Measurements from ENCODE around the gene DYSF.

The DYSF gene

GRCh38 chr2:71658771-71659170 lies 205.4 kb downstream of the DYSF start:
- Histone ChIP-seq H3K9ac (ENCODE audit: insufficient read length) (no peak overlapping the region), H3K4me3 (no peak overlapping the region), H3K36me3 (ENCODE audit: insufficient read depth, low read length) (no peaks in the 10 kb centered on the region), H3K27ac (no peak overlapping the region), H3K9me3 (ENCODE audit: low read depth, low read length) (peaks cover 7% of the 10 kb centered on the region; the same call in 1 of the 2 replicates)
- no peak for TF ChIP-seq EZH2 (IDR thresholded peaks at IDR 0.05)
- TF ChIP-seq POLR2AphosphoS5 (IDR thresholded peaks at IDR 0.05; ENCODE audit: borderline replicate concordance, low read depth, low read length) = no peak
- no peak for TF ChIP-seq FOXP2 (optimal IDR thresholded peaks at IDR 0.05; ENCODE audit: control extremely low read depth, extremely low read length, insufficient read depth)
- DNase-seq (ENCODE audit: low read depth, low spot score) = no peak

DNA sequence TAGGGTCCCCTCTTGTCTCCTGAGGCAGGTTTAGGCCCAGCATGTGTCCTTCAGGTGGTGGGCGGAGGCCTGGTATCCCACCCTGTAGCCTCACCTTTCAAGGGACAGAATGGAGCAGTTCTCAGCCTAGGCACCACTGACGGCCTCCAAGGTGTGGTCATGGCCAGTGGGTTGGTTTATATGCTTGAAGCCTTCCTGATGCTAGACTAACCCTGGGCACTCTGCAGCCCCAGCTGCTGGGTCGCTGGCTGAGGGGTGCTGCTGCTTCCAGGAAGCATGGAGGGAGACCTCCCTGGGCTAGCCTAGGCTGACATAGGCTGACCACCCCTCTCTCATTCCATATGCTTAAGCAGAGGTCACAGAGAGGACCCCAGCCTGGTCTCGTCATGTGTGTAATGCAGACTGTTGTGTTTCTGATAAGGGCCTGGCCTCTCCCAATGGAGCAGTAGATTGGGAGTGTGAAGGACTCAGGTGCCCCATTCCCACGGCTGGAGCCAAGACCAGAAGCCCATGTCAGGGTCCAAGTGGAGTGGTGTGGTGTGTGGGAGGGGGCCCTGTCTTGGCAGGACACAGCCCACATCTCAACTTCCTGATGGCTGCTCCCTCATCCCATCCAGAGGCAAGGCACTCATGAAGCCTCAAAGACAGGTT lies 206.6 kb downstream of the DYSF start:
- no peak for TF ChIP-seq FOXP2 (optimal IDR thresholded peaks at IDR 0.05; ENCODE audit: control extremely low read depth, extremely low read length, insufficient read depth)
- no peak for TF ChIP-seq POLR2AphosphoS5 (IDR thresholded peaks at IDR 0.05; ENCODE audit: borderline replicate concordance, low read depth, low read length)
- TF ChIP-seq EZH2 (IDR thresholded peaks at IDR 0.05) = no peak
- no peak overlapping the region for H3K9ac ChIP-seq (ENCODE audit: insufficient read length)
- no peak overlapping the region for H3K4me3 ChIP-seq
- H3K27ac ChIP-seq = no peak overlapping the region
- H3K36me3 ChIP-seq (ENCODE audit: insufficient read depth, low read length) = no peaks in the 10 kb centered on the region
- H3K9me3 ChIP-seq (ENCODE audit: low read depth, low read length) = peaks cover 7% of the 10 kb centered on the region; the same call in 1 of the 2 replicates
- no peak for DNase-seq (ENCODE audit: low read depth, low spot score)

DNA sequence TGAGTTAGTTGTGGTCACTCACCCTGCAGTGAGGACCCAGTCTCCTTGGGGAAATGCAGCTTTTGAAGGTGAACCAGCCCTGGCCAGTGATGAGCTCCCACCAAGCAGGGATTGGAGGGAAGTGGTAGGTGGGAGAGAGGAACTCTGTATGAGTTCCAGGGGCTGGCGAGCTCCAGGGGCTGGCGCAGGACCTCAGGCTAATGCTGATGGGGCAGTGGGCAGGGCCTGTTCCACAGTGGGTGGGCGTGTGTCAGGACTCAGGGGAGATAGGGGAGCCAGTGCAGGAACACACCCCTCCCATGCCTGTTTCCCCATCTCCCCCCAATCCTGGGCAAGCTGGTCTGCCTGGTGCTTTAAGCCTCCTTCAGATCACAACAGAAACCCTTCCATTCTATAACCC lies 208.4 kb downstream of the DYSF start:
- H3K9me3 ChIP-seq (ENCODE audit: low read depth, low read length) = peaks cover 7% of the 10 kb centered on the region; the same call in 1 of the 2 replicates
- no peak overlapping the region for H3K27ac ChIP-seq
- H3K36me3 ChIP-seq (ENCODE audit: insufficient read depth, low read length) = no peaks in the 10 kb centered on the region
- H3K4me3 ChIP-seq = no peak overlapping the region
- no peak for DNase-seq (ENCODE audit: low read depth, low spot score)
- no peak overlapping the region for H3K9ac ChIP-seq (ENCODE audit: insufficient read length)
- TF ChIP-seq FOXP2 (optimal IDR thresholded peaks at IDR 0.05; ENCODE audit: control extremely low read depth, extremely low read length, insufficient read depth) (no peak), POLR2AphosphoS5 (IDR thresholded peaks at IDR 0.05; ENCODE audit: borderline replicate concordance, low read depth, low read length) (no peak), EZH2 (IDR thresholded peaks at IDR 0.05) (no peak)

- Histone ChIP-seq H3K27ac (no peak overlapping the region), H3K4me3 (no peak overlapping the region), H3K9ac (ENCODE audit: insufficient read length) (no peak overlapping the region), H3K9me3 (ENCODE audit: low read depth, low read length) (peaks cover 7% of the 10 kb centered on the region; the same call in 1 of the 2 replicates), H3K36me3 (ENCODE audit: insufficient read depth, low read length) (no peaks in the 10 kb centered on the region)
- TF ChIP-seq FOXP2 (optimal IDR thresholded peaks at IDR 0.05; ENCODE audit: control extremely low read depth, extremely low read length, insufficient read depth) (no peak), EZH2 (IDR thresholded peaks at IDR 0.05) (no peak), POLR2AphosphoS5 (IDR thresholded peaks at IDR 0.05; ENCODE audit: borderline replicate concordance, low read depth, low read length) (no peak)
- no peak for DNase-seq (ENCODE audit: low read depth, low spot score)
These were observed 209.5 kb downstream of the DYSF start for GRCh38 chr2:71662665-71663394.

GRCh38 chr2:71664161-71664560 lies 210.8 kb downstream of the DYSF start:
- no peak overlapping the region for H3K9ac ChIP-seq (ENCODE audit: insufficient read length)
- H3K36me3 ChIP-seq (ENCODE audit: insufficient read depth, low read length) = no peaks in the 10 kb centered on the region
- no peak overlapping the region for H3K27ac ChIP-seq
- TF ChIP-seq FOXP2 (optimal IDR thresholded peaks at IDR 0.05; ENCODE audit: control extremely low read depth, extremely low read length, insufficient read depth) (no peak), EZH2 (IDR thresholded peaks at IDR 0.05) (no peak), POLR2AphosphoS5 (IDR thresholded peaks at IDR 0.05; ENCODE audit: borderline replicate concordance, low read depth, low read length) (no peak)
- no peaks in the 10 kb centered on the region for H3K9me3 ChIP-seq (ENCODE audit: low read depth, low read length)
- DNase-seq (ENCODE audit: low read depth, low spot score) = no peak
- H3K4me3 ChIP-seq = no peak overlapping the region

DNA sequence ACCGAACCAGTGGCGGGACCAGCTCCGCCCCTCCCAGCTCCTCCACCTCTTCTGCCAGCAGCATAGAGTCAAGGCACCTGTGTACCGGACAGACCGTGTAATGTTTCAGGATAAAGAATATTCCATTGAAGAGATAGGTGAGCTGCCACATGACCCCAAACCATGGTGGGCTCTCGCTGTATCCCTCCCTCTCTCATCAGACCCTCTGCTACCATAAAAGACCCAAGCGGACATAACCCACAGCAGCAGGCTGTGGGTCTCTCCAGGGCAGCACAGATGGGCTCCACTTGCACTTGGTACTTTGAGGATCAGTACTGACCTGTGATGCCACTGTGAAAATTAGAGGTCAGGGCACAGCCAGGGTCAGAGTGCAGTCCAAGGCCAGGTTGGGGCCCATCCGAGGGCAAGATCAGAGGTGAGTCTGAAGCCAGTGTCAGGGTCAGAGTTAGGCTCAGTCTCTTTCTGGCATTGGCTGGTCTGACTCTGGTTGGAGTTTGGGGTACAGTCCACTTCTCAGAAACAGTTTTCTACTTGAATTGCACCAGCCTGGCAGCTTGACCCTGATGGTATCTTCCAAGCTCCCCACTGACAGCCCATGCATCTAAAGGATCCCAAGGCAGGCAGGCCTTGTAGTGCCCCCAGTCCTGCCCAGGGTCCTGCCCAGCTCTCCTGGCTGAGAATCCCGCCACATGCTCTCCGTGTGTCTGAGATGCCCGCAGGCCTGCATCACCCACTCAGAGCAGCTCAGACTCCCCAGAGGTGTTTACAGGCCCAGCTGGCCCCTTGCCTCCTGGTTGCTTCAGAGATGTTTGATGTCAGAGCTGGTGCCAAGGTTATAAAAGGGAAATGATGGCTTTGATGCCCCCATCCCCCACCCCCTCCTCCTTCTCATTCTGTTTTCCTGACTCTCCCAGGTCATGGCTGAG lies 212.1 kb downstream of the DYSF start:
- Histone ChIP-seq H3K9ac (ENCODE audit: insufficient read length) (no peak overlapping the region), H3K36me3 (ENCODE audit: insufficient read depth, low read length) (no peaks in the 10 kb centered on the region), H3K27ac (no peak overlapping the region), H3K4me3 (no peak overlapping the region), H3K9me3 (ENCODE audit: low read depth, low read length) (no peaks in the 10 kb centered on the region)
- TF ChIP-seq POLR2AphosphoS5 (IDR thresholded peaks at IDR 0.05; ENCODE audit: borderline replicate concordance, low read depth, low read length) (no peak), EZH2 (IDR thresholded peaks at IDR 0.05) (no peak), FOXP2 (optimal IDR thresholded peaks at IDR 0.05; ENCODE audit: control extremely low read depth, extremely low read length, insufficient read depth) (no peak)
- DNase-seq (ENCODE audit: low read depth, low spot score) = no peak

- H3K4me3 ChIP-seq = no peak overlapping the region
- no peak for DNase-seq (ENCODE audit: low read depth, low spot score)
- H3K9ac ChIP-seq (ENCODE audit: insufficient read length) = no peak overlapping the region
- H3K27ac ChIP-seq = no peak overlapping the region
- no peaks in the 10 kb centered on the region for H3K36me3 ChIP-seq (ENCODE audit: insufficient read depth, low read length)
- TF ChIP-seq POLR2AphosphoS5 (IDR thresholded peaks at IDR 0.05; ENCODE audit: borderline replicate concordance, low read depth, low read length) (no peak), EZH2 (IDR thresholded peaks at IDR 0.05) (no peak), FOXP2 (optimal IDR thresholded peaks at IDR 0.05; ENCODE audit: control extremely low read depth, extremely low read length, insufficient read depth) (no peak)
- no peaks in the 10 kb centered on the region for H3K9me3 ChIP-seq (ENCODE audit: low read depth, low read length)
These were observed 212.7 kb downstream of the DYSF start for GRCh38 chr2:71666094-71666474.

Data from SK-N-MC (cell line).